ENCODE measurements around the gene HS6ST3. TPM values are rescaled to one million over a fixed set of nuclear protein-coding genes. Genes with fewer than 3 reads are reported as not detected.

HS6ST3 gene
- total and polyA plus RNA-seq, 2 donors (not counting 1 experiment from before 2014, with no cell fraction given): not detected

- no peak overlapping the region for H3K27ac ChIP-seq (ENCODE audit: insufficient read depth, low read length)
- no peaks in the 10 kb centered on the region for H3K36me3 ChIP-seq (ENCODE audit: control insufficient read depth, insufficient read depth, low read length)
- no peak overlapping the region for H3K4me2 ChIP-seq (ENCODE audit: extremely low read depth, insufficient read depth, low read length)
- H3K9ac ChIP-seq (ENCODE audit: insufficient read depth, low read length): no peak overlapping the region
- no peaks in the 10 kb centered on the region for H3K4me1 ChIP-seq (ENCODE audit: control insufficient read depth, extremely low read depth, insufficient read depth, low read length)
- no peak overlapping the region for H3K4me3 ChIP-seq (replicated peaks in 1 of 4; ENCODE audit: control extremely low read depth in 1 of 4, insufficient read depth in 1 of 4, low read depth in 3 of 4, low read length in 4 of 4)
- no peak overlapping the region for H2AFZ ChIP-seq (ENCODE audit: low read length)
- H3K79me2 ChIP-seq (ENCODE audit: control insufficient read depth, insufficient read depth, low read length): no peaks in the 10 kb centered on the region
- TF ChIP-seq EZH2 (IDR thresholded peaks at IDR 0.05; ENCODE audit: low read length, missing control alignments) (no peak), CTCF (conservative IDR thresholded peaks at IDR 0.05 in 1 of 2, IDR thresholded peaks at IDR 0.05 in 1 of 2; ENCODE audit: low read depth in 1 of 2, low read length in 2 of 2) (no peak)
- no peaks in the 10 kb centered on the region for H3K27me3 ChIP-seq (ENCODE audit: control insufficient read depth, insufficient read depth, low read length)
- H4K20me1 ChIP-seq (ENCODE audit: control insufficient read depth, extremely low read depth, insufficient read depth, low read length): no peaks in the 10 kb centered on the region
- DNase-seq (ENCODE audit: low read depth in 2 of 2): no peak
- H3K9me3 ChIP-seq (ENCODE audit: control insufficient read depth, insufficient read depth, low read depth, low read length): no peaks in the 10 kb centered on the region
Observed at GRCh38 chr13:96342852-96343465, 253.1 kb downstream of the HS6ST3 start.

- DNase-seq (ENCODE audit: low read depth in 2 of 2): no peak
- TF ChIP-seq EZH2 (IDR thresholded peaks at IDR 0.05; ENCODE audit: low read length, missing control alignments): no peak
- no peak for TF ChIP-seq CTCF (conservative IDR thresholded peaks at IDR 0.05 in 1 of 2, IDR thresholded peaks at IDR 0.05 in 1 of 2; ENCODE audit: low read depth in 1 of 2, low read length in 2 of 2)
- H3K4me3 ChIP-seq (replicated peaks in 1 of 4; ENCODE audit: control extremely low read depth in 1 of 4, insufficient read depth in 1 of 4, low read depth in 3 of 4, low read length in 4 of 4): no peak overlapping the region
Observed at GRCh38 chr13:96346921-96347320, 257.0 kb downstream of the HS6ST3 start.

GRCh38 chr13:96373597-96373996, 283.7 kb downstream of the HS6ST3 start:
- no peaks in the 10 kb centered on the region for H3K79me2 ChIP-seq (ENCODE audit: control insufficient read depth, insufficient read depth, low read length)
- H2AFZ ChIP-seq (ENCODE audit: low read length): no peak overlapping the region
- H3K4me2 ChIP-seq (ENCODE audit: extremely low read depth, insufficient read depth, low read length): no peak overlapping the region
- no peaks in the 10 kb centered on the region for H4K20me1 ChIP-seq (ENCODE audit: control insufficient read depth, extremely low read depth, insufficient read depth, low read length)
- no peak overlapping the region for H3K27ac ChIP-seq (ENCODE audit: insufficient read depth, low read length)
- H3K27me3 ChIP-seq (ENCODE audit: control insufficient read depth, insufficient read depth, low read length): no peaks in the 10 kb centered on the region
- no peaks in the 10 kb centered on the region for H3K9me3 ChIP-seq (ENCODE audit: control insufficient read depth, insufficient read depth, low read depth, low read length)
- no peak overlapping the region for H3K4me3 ChIP-seq (replicated peaks in 1 of 4; ENCODE audit: control extremely low read depth in 1 of 4, insufficient read depth in 1 of 4, low read depth in 3 of 4, low read length in 4 of 4)
- no peak for DNase-seq (ENCODE audit: low read depth in 2 of 2)
- TF ChIP-seq CTCF (conservative IDR thresholded peaks at IDR 0.05 in 1 of 2, IDR thresholded peaks at IDR 0.05 in 1 of 2; ENCODE audit: low read depth in 1 of 2, low read length in 2 of 2) (no peak), EZH2 (IDR thresholded peaks at IDR 0.05; ENCODE audit: low read length, missing control alignments) (no peak)
- H3K4me1 ChIP-seq (ENCODE audit: control insufficient read depth, extremely low read depth, insufficient read depth, low read length): no peaks in the 10 kb centered on the region
- no peaks in the 10 kb centered on the region for H3K36me3 ChIP-seq (ENCODE audit: control insufficient read depth, insufficient read depth, low read length)
- no peak overlapping the region for H3K9ac ChIP-seq (ENCODE audit: insufficient read depth, low read length)

More at GRCh38 chr13:96346921-96347320, 257.0 kb downstream of the HS6ST3 start:
- Histone ChIP-seq H2AFZ (ENCODE audit: low read length) (no peak overlapping the region), H3K27me3 (ENCODE audit: control insufficient read depth, insufficient read depth, low read length) (no peaks in the 10 kb centered on the region), H3K27ac (ENCODE audit: insufficient read depth, low read length) (no peak overlapping the region), H3K9me3 (ENCODE audit: control insufficient read depth, insufficient read depth, low read depth, low read length) (no peaks in the 10 kb centered on the region), H3K79me2 (ENCODE audit: control insufficient read depth, insufficient read depth, low read length) (no peaks in the 10 kb centered on the region), H3K4me1 (ENCODE audit: control insufficient read depth, extremely low read depth, insufficient read depth, low read length) (no peaks in the 10 kb centered on the region), H3K4me2 (ENCODE audit: extremely low read depth, insufficient read depth, low read length) (no peak overlapping the region), H3K9ac (ENCODE audit: insufficient read depth, low read length) (no peak overlapping the region), H4K20me1 (ENCODE audit: control insufficient read depth, extremely low read depth, insufficient read depth, low read length) (no peaks in the 10 kb centered on the region), H3K36me3 (ENCODE audit: control insufficient read depth, insufficient read depth, low read length) (no peaks in the 10 kb centered on the region)
